Muscle layer of duodenum (tissue), 2 donors: ENCODE results near the gene TNFAIP8.
A peak's percentile ranks its signal among the peaks of the same experiment; 100 is the strongest.

Experiments used
- H3K27ac ChIP-seq: one replicate; pipeline ENCODE4 v1.7.0; 2013; ENCODE audit warnings: mild to moderate bottlenecking, low read length
- H3K27me3 ChIP-seq: one replicate; pipeline ENCODE4 v1.7.0; 2013; ENCODE audit warnings: low read depth, mild to moderate bottlenecking, control low read depth, low read length
- H3K36me3 ChIP-seq, 2 donors: one replicate each; pipeline ENCODE4 v1.7.0; 2013; ENCODE audit warnings: low read length in 2 of 2, control low read depth in 1 of 2, mild to moderate bottlenecking in 1 of 2; ENCODE audit not compliant: insufficient read depth in 2 of 2, control insufficient read depth in 1 of 2
- H3K4me1 ChIP-seq, 2 donors: one replicate each; pipeline ENCODE4 v1.7.0; 2013; ENCODE audit warnings: low read length in 2 of 2, mild to moderate bottlenecking in 2 of 2, control low read depth in 1 of 2, moderate library complexity in 1 of 2; ENCODE audit not compliant: insufficient read depth in 2 of 2, control insufficient read depth in 1 of 2
- H3K4me3 ChIP-seq, 2 donors: one replicate each; pipeline ENCODE4 v1.7.0; 2013; ENCODE audit warnings: low read length in 2 of 2, low read depth in 1 of 2, mild to moderate bottlenecking in 1 of 2
- H3K9me3 ChIP-seq, 2 donors: one replicate each; pipeline ENCODE4 v1.7.0; 2013; ENCODE audit warnings: low read length in 2 of 2, control low read depth in 1 of 2, mild to moderate bottlenecking in 1 of 2; ENCODE audit not compliant: control insufficient read depth in 1 of 2
- donor health status: healthy.

The TNFAIP8 gene

GRCh38 chr5:119360905-119361593 is 5.2 kb downstream of the TNFAIP8 start:
- H3K4me3 ChIP-seq = no peak overlapping the region
- no peaks in the 10 kb centered on the region for H3K9me3 ChIP-seq
- peaks cover 11 to 32% of the 10 kb centered on the region in 2 donors for H3K4me1 ChIP-seq
- H3K36me3 ChIP-seq = no peaks in the 10 kb centered on the region
- H3K27ac ChIP-seq = peak overlapping the region; percentile 20
- no peaks in the 10 kb centered on the region for H3K27me3 ChIP-seq

GRCh38 chr5:119361594-119362125 is 5.8 kb downstream of the TNFAIP8 start:
- H3K27me3 ChIP-seq = no peaks in the 10 kb centered on the region
- H3K9me3 ChIP-seq = no peaks in the 10 kb centered on the region
- H3K36me3 ChIP-seq = no peaks in the 10 kb centered on the region
- peaks cover 11 to 37% of the 10 kb centered on the region in 2 donors for H3K4me1 ChIP-seq
- no peak overlapping the region for H3K27ac ChIP-seq
- no peak overlapping the region for H3K4me3 ChIP-seq

- Histone ChIP-seq H3K4me1 (peaks cover 11 to 43% of the 10 kb centered on the region in 2 donors), H3K27ac (no peak overlapping the region)
Measured at GRCh38 chr5:119362714-119363113, 6.9 kb downstream of the TNFAIP8 start.

GRCh38 chr5:119363271-119363670 is 7.5 kb downstream of the TNFAIP8 start:
- Histone ChIP-seq H3K27me3 (no peaks in the 10 kb centered on the region), H3K27ac (no peak overlapping the region), H3K9me3 (no peaks in the 10 kb centered on the region), H3K4me3 (no peak overlapping the region), H3K4me1 (peaks cover 11 to 43% of the 10 kb centered on the region in 2 donors), H3K36me3 (no peaks in the 10 kb centered on the region)

More at GRCh38 chr5:119362714-119363113, 6.9 kb downstream of the TNFAIP8 start:
- Histone ChIP-seq H3K9me3 (no peaks in the 10 kb centered on the region), H3K27me3 (no peaks in the 10 kb centered on the region), H3K4me3 (no peak overlapping the region), H3K36me3 (no peaks in the 10 kb centered on the region)

- no peaks in the 10 kb centered on the region for H3K27me3 ChIP-seq
- no peaks in the 10 kb centered on the region for H3K36me3 ChIP-seq
- no peak overlapping the region for H3K4me3 ChIP-seq
- H3K4me1 ChIP-seq = peaks cover 12 to 43% of the 10 kb centered on the region in 2 donors
- no peak overlapping the region for H3K27ac ChIP-seq
- no peaks in the 10 kb centered on the region for H3K9me3 ChIP-seq
Measured at GRCh38 chr5:119363936-119364335, 8.1 kb downstream of the TNFAIP8 start.

- H3K9me3 ChIP-seq = no peaks in the 10 kb centered on the region
- H3K27ac ChIP-seq = no peak overlapping the region
- H3K4me3 ChIP-seq = no peak overlapping the region
- peaks cover 5 to 33% of the 10 kb centered on the region in 2 donors for H3K4me1 ChIP-seq
- H3K27me3 ChIP-seq = no peaks in the 10 kb centered on the region
- H3K36me3 ChIP-seq = no peaks in the 10 kb centered on the region
Measured at GRCh38 chr5:119365847-119366539, 10.2 kb downstream of the TNFAIP8 start.

- no peaks in the 10 kb centered on the region for H3K36me3 ChIP-seq
- H3K9me3 ChIP-seq = no peaks in the 10 kb centered on the region
- H3K27me3 ChIP-seq = no peaks in the 10 kb centered on the region
- H3K4me1 ChIP-seq = peaks cover 5 to 28% of the 10 kb centered on the region in 2 donors
- no peak overlapping the region for H3K4me3 ChIP-seq
- no peak overlapping the region for H3K27ac ChIP-seq
Measured at GRCh38 chr5:119366540-119366881, 10.7 kb downstream of the TNFAIP8 start.

- Histone ChIP-seq H3K4me3 (no peak overlapping the region), H3K36me3 (no peaks in the 10 kb centered on the region), H3K9me3 (no peaks in the 10 kb centered on the region), H3K4me1 (peaks cover 5 to 23% of the 10 kb centered on the region in 2 donors), H3K27me3 (no peaks in the 10 kb centered on the region), H3K27ac (no peak overlapping the region)
Measured at GRCh38 chr5:119367502-119368237, 11.9 kb downstream of the TNFAIP8 start.

GRCh38 chr5:119368238-119368630 is 12.4 kb downstream of the TNFAIP8 start:
- H3K4me3 ChIP-seq = no peak overlapping the region
- no peaks in the 10 kb centered on the region for H3K27me3 ChIP-seq
- H3K27ac ChIP-seq = no peak overlapping the region
- H3K4me1 ChIP-seq = peaks cover 5 to 23% of the 10 kb centered on the region in 2 donors
- no peaks in the 10 kb centered on the region for H3K36me3 ChIP-seq
- H3K9me3 ChIP-seq = no peaks in the 10 kb centered on the region

- Histone ChIP-seq H3K27me3 (no peaks in the 10 kb centered on the region), H3K9me3 (no peaks in the 10 kb centered on the region), H3K4me1 (peaks cover 5 to 20% of the 10 kb centered on the region in 2 donors), H3K36me3 (no peaks in the 10 kb centered on the region), H3K27ac (no peak overlapping the region), H3K4me3 (no peak overlapping the region)
Measured at GRCh38 chr5:119370486-119370885, 14.7 kb downstream of the TNFAIP8 start.

- H3K4me3 ChIP-seq = no peak overlapping the region
- no peaks in the 10 kb centered on the region for H3K9me3 ChIP-seq
- no peak overlapping the region for H3K27ac ChIP-seq
- peaks cover 5 to 13% of the 10 kb centered on the region in 2 donors for H3K4me1 ChIP-seq
- H3K36me3 ChIP-seq = no peaks in the 10 kb centered on the region
- no peaks in the 10 kb centered on the region for H3K27me3 ChIP-seq
Measured at GRCh38 chr5:119371146-119371545, 15.3 kb downstream of the TNFAIP8 start.
